HCT116 (cell line): ENCODE measurements around the gene ZBTB20.

Source experiments
- CBX3 ChIP-seq: IDR thresholded peaks from 2 replicates; pipeline ENCODE4 v1.6.1; 2012; ENCODE audit warnings: low read depth
- CEBPB ChIP-seq: IDR thresholded peaks from 2 replicates; pipeline ENCODE4 v1.6.1; 2012; ENCODE audit warnings: low read depth
- EZH2 ChIP-seq: fragments of 200-600 bp; sonication (generic); IDR thresholded peaks from 2 replicates; pipeline ENCODE4 v1.6.1; 2017; ENCODE audit warnings: antibody characterized with exemption, mixed run types
- POLR2A ChIP-seq: IDR thresholded peaks from 2 replicates; pipeline ENCODE4 v1.7.0; 2011; ENCODE audit warnings: borderline replicate concordance; ENCODE audit not compliant: insufficient read depth, insufficient read length; ENCODE audit errors: extremely low read depth
- POLR2AphosphoS5 ChIP-seq: IDR thresholded peaks from 2 replicates; pipeline ENCODE4 v1.6.1; 2011; ENCODE audit warnings: mild to moderate bottlenecking, low read depth, low read length, moderate library complexity
- TF ChIP-seq, protein P1 (sequence below): IDR thresholded peaks from 2 replicates; pipeline ENCODE4 v1.6.1; 2011; ENCODE audit warnings: mild to moderate bottlenecking, low read length, moderate library complexity; ENCODE audit not compliant: insufficient replicate concordance; ENCODE audit errors: extremely low read depth
- TF ChIP-seq, protein P2 (sequence below), 3 experiments: fragments of 200-600 bp in 1 of 3; sonication (generic) in 1 of 3; IDR thresholded peaks in 2 of 3; conservative IDR thresholded peaks in 1 of 3; 2 replicates each; pipeline ENCODE4 v1.5.1; 2012 to 2017; ENCODE audit warnings: low read depth in 2 of 3, low read length in 2 of 3, antibody characterized with exemption in 1 of 3, borderline replicate concordance in 1 of 3, control low read depth in 1 of 3, mild to moderate bottlenecking in 1 of 3, mixed read lengths in 1 of 3, mixed run types in 1 of 3, moderate library complexity in 1 of 3; ENCODE audit not compliant: insufficient read depth in 1 of 3
- TF ChIP-seq, protein P3 (sequence below): IDR thresholded peaks from 2 replicates; pipeline ENCODE4 v1.6.1; 2012
- TF ChIP-seq, protein P4 (sequence below): IDR thresholded peaks from 2 replicates; pipeline ENCODE4 v1.6.1; 2012; ENCODE audit warnings: low read depth

DNA sequence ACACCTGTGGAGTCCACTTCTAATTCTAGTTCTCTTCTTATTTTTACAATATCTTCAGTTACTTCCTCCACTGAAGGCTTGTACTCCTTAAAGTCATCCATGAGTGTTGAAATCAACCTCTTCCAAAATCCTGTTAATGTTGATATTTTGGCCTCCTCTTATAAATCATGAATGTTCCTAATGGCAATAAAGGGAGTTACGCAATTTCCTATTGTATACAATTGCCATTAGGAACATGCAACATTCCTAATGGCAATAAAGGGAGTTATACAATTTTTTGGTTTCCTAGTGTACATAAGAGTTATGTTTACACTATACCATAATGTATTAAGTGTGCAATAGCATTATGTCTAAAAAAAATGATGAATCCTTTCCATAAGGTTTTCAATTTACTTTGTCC, 862.4 kb downstream of the ZBTB20 start:
- TF ChIP-seq, protein P1, sequence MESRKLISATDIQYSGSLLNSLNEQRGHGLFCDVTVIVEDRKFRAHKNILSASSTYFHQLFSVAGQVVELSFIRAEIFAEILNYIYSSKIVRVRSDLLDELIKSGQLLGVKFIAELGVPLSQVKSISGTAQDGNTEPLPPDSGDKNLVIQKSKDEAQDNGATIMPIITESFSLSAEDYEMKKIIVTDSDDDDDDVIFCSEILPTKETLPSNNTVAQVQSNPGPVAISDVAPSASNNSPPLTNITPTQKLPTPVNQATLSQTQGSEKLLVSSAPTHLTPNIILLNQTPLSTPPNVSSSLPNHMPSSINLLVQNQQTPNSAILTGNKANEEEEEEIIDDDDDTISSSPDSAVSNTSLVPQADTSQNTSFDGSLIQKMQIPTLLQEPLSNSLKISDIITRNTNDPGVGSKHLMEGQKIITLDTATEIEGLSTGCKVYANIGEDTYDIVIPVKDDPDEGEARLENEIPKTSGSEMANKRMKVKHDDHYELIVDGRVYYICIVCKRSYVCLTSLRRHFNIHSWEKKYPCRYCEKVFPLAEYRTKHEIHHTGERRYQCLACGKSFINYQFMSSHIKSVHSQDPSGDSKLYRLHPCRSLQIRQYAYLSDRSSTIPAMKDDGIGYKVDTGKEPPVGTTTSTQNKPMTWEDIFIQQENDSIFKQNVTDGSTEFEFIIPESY, result no peak
- TF ChIP-seq, protein P2, sequence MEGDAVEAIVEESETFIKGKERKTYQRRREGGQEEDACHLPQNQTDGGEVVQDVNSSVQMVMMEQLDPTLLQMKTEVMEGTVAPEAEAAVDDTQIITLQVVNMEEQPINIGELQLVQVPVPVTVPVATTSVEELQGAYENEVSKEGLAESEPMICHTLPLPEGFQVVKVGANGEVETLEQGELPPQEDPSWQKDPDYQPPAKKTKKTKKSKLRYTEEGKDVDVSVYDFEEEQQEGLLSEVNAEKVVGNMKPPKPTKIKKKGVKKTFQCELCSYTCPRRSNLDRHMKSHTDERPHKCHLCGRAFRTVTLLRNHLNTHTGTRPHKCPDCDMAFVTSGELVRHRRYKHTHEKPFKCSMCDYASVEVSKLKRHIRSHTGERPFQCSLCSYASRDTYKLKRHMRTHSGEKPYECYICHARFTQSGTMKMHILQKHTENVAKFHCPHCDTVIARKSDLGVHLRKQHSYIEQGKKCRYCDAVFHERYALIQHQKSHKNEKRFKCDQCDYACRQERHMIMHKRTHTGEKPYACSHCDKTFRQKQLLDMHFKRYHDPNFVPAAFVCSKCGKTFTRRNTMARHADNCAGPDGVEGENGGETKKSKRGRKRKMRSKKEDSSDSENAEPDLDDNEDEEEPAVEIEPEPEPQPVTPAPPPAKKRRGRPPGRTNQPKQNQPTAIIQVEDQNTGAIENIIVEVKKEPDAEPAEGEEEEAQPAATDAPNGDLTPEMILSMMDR (IDR thresholded peaks at IDR 0.05 in 2 of 3, conservative IDR thresholded peaks at IDR 0.05 in 1 of 3; ENCODE audit: borderline replicate concordance in 1 of 3, insufficient read depth in 1 of 3, low read depth in 2 of 3, low read length in 2 of 3), result no peak
- TF ChIP-seq, protein P3, sequence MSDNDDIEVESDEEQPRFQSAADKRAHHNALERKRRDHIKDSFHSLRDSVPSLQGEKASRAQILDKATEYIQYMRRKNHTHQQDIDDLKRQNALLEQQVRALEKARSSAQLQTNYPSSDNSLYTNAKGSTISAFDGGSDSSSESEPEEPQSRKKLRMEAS, result no peak
- TF ChIP-seq EZH2 (no peak), POLR2A (no peak), CBX3 (no peak), CEBPB (no peak), POLR2AphosphoS5 (no peak)
- TF ChIP-seq, protein P4, sequence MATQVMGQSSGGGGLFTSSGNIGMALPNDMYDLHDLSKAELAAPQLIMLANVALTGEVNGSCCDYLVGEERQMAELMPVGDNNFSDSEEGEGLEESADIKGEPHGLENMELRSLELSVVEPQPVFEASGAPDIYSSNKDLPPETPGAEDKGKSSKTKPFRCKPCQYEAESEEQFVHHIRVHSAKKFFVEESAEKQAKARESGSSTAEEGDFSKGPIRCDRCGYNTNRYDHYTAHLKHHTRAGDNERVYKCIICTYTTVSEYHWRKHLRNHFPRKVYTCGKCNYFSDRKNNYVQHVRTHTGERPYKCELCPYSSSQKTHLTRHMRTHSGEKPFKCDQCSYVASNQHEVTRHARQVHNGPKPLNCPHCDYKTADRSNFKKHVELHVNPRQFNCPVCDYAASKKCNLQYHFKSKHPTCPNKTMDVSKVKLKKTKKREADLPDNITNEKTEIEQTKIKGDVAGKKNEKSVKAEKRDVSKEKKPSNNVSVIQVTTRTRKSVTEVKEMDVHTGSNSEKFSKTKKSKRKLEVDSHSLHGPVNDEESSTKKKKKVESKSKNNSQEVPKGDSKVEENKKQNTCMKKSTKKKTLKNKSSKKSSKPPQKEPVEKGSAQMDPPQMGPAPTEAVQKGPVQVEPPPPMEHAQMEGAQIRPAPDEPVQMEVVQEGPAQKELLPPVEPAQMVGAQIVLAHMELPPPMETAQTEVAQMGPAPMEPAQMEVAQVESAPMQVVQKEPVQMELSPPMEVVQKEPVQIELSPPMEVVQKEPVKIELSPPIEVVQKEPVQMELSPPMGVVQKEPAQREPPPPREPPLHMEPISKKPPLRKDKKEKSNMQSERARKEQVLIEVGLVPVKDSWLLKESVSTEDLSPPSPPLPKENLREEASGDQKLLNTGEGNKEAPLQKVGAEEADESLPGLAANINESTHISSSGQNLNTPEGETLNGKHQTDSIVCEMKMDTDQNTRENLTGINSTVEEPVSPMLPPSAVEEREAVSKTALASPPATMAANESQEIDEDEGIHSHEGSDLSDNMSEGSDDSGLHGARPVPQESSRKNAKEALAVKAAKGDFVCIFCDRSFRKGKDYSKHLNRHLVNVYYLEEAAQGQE, result no peak
